GM19467 (cell line): ENCODE data around the gene SH2D4B.

ENCODE experiments used
- ATAC-seq: cut with Tn5 transposase; IDR thresholded peaks from one replicate; pipeline ENCODE4 v1.9.1; 2021; ENCODE audit warnings: mild to moderate bottlenecking, moderate library complexity; ENCODE audit not compliant: unreplicated experiment

SH2D4B gene

GRCh38 chr10:80585812-80586211, 48.1 kb downstream of the SH2D4B start:
- no peak for ATAC-seq

DNA sequence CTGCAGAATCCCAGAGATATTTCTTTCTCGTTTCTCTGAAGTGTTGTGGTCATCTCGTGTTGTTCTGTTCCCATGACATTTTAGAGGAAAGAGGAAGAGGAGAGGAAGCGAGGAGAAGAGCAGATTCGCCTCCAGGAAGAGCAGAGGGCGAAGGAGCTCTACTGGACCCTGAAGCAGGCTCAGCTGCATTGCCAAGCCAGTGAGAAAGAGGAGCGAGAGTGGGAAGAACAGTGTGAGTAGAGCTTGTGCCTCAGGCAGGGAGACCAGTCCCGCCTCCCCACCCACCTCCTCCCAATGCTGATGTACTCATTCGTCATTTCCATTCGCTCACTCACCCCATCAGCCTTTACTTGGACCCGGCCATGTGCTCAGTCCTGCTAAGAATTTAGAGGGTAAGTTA, 50.8 kb downstream of the SH2D4B start:
- ATAC-seq, result no peak

- peak; percentile 92 for ATAC-seq
Measured at GRCh38 chr10:80589726-80590373, 52.1 kb downstream of the SH2D4B start.

- no peak for ATAC-seq
Measured at GRCh38 chr10:80590585-80591125, 53.0 kb downstream of the SH2D4B start.

DNA sequence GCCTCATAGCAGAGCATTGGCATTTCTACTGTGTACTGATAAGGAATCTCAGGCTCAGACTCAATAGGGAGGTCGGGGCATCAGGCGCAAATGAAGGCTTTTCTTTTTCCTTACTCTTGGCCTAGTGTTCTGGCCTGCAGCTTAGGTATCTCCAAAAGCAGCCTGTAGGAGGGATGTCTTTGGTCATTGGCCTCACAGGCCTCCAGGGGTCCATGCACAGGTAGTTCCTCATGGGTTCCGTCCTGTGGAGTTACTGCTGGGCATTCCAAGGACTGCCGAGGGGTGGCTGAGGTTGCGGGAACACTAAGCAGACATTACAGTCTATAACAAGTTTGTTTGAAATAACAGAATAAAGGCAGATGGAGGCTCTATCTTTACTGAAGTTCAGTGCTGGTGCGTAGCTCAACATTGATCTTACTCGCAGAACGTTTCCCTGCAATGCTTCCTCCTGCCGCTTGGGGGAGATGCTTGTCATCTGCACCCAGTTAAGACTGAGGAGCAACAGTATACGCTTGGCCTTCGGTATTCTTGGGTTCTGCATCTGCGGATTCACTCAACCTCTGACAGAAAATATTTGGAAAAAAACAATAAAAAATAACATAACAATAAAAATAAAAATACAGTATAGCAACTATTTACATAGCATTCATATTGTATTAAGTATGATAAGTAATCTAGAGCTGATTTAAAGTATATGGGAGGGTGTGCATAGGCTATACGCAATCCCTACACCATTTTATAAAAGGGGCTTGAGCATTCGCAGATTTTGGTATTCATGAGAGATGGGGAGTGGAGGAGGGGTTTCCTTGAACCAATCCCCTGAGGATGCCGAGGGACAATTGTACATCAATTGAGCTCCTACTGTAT, 58.9 kb downstream of the SH2D4B start:
- no peak for ATAC-seq

DNA sequence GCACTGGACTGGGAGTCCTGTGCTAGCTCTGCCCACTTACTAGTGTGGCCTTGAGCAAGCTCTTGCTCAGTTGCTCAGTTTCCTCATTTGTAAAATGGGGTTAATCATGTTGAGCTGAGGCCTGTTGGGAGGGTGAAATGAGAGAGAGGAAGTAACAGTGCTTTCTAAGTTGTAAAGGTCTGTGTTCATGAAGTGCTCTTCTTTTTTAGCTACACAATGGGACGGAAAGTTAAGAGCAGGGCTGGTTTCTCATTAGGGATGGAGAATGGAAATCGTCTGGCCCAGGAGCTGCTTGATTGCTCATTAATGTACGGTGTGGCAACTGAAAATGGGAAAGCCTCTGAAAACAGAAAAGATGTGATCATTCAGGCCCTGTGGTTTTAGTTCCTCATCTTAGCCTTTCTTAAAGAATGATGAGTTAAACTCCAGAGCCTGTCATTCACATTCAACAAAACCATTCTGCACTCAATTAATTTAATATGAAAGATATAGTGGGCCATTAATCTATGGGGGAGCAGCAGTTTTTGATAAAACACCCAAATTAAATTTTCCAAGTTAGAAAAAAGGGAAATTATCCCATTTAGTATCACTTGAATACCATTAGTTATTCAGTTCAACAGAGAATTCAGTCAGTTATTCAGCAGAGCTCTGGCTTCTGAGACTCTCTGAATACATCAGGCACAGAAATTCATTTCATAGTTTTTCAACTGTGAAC, 60.5 kb downstream of the SH2D4B start:
- peak; percentile 50 for ATAC-seq

GRCh38 chr10:80598951-80599350, 61.2 kb downstream of the SH2D4B start:
- ATAC-seq, result no peak

DNA sequence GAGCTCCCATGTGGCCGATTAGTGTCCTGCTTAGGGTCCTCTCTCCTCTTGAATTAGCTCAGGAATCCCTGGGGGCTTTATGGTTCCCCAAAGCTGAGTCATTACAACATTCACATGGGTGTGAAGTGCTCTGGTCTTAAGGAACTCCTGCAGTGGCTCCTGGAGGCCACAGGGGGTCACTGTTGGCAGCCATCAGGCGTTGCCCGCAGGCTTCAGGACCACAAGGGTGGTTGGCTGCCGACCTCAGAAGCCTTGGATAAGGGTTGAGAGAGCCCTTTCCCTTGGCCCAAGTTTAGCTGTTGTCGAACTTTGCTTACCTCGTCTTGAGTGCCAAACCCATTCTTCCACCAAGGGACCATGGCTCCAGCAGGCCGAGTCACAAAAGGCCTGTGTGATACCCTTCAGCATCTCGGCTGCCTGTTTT, 61.7 kb downstream of the SH2D4B start:
- ATAC-seq, result peak; percentile 70

DNA sequence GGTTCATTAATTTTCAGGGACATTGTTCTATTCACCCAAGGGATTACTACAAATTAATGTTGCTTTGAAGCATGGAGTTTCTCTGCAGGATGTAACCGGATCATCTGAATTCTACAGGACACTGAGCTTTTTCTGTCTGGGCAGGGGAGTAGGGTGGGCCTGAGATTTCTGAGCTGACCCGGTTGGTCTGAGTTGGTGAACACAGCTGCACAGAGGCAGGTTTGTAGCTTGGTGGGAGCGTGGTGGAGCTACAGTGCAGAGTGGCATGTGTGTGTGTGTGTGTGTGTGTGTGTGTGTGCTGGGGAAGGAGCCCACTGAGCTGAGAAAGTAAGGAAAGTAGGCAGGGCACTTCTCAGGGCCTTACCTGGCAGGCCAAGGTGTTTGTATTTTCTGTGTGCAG, 62.6 kb downstream of the SH2D4B start:
- no peak for ATAC-seq

GRCh38 chr10:80602881-80603280, 65.2 kb downstream of the SH2D4B start:
- no peak for ATAC-seq

DNA sequence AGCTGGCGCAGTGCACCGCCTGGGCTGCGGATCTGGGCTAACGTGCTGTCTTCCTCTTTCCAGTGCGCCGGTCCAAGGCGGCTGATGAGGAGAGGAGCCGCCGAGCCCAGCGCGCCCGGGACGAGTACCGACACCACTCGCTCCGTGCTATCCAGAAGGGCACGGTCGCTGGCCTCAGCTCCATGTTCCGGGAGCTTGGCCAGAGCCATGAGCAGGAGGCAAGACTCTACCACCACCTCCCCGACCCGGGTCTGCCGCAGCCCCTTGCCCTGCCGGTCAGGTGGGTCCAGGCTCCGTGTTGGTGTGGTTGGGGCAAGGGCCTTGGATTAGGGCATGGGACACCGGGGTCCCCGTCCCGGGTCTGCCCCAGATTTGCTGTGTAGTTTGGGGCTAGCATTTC, 65.8 kb downstream of the SH2D4B start:
- ATAC-seq, result no peak

- ATAC-seq, result no peak
Measured at GRCh38 chr10:80608706-80609105, 71.0 kb downstream of the SH2D4B start.

- no peak for ATAC-seq
Measured at GRCh38 chr10:80609331-80609730, 71.6 kb downstream of the SH2D4B start.

DNA sequence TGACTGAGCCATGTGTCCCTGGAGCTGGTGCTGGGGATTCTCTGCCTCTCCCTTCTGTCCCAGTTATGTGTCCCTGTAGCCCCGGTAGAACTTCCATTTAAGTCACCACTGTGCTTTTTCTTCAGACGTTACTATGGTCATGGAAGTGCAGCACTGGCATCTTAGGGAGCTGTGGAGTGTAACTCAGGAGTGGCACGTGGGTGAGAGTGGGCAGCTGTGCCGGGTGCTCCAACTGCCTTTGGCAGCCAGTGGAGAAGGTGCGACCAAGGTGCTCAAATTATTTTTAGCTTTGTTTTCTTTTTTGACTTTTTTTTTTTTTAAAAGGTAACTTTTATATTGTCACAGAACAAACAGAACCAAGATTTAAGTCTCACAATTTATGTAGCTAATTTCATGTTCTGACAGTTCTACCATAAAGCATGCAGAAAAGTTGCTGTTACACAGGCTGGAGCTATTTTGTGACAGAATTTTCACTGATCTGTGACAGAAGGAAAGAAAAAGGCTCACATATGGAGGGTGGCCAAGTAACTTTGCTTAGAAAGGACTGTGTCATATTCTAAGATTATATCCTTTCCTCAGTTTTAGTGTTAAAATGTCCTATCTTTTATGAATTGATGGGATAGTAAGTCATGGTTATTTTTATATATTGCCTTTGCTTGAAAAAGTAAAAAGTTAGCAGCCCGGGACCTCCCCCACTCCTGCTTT, 73.9 kb downstream of the SH2D4B start:
- ATAC-seq, result no peak

DNA sequence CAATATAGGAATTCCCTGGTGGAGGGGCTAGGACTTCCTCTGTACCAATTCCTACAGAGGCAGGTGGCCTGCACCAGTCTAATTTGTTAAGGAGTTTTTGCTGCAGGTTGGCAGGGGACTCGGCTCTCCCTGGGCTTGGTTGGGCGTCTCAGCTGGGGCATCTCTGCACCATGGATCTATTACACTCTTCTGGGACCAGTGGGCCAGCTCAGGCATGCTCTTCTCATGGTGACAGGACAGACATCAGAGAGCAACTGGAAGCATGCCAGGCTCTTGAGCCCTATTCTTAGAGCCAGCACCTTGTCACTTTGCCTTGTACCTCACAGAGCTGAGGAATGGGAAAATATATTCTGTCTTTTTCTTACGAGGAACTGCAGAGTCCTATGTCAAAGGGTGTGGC, 74.6 kb downstream of the SH2D4B start:
- ATAC-seq, result no peak

GRCh38 chr10:80613466-80614170, 75.9 kb downstream of the SH2D4B start:
- ATAC-seq, result no peak

- ATAC-seq, result no peak
Measured at GRCh38 chr10:80614576-80615416, 77.1 kb downstream of the SH2D4B start.

- no peak for ATAC-seq
Measured at GRCh38 chr10:80617807-80618206, 80.1 kb downstream of the SH2D4B start.

GRCh38 chr10:80619036-80619435, 81.3 kb downstream of the SH2D4B start:
- ATAC-seq, result no peak
